C1 segment of cervical spinal cord (tissue), 14 donors: ENCODE results near the gene ZNF485.
"Not testable (repeated sequence)": the region's sequence is repeated elsewhere in the genome, so short reads cannot be mapped to it uniquely, and the experiment has no call there.

Experiments used
- DNase-seq, 14 donors: peaks; one replicate each; lab custom pipeline; 2025; lab: John Stamatoyannopoulos, UW

ZNF485 gene

GRCh38 chr10:43601576-43601975 is 4.7 kb upstream of the ZNF485 start:
- not testable (repeated sequence) for DNase-seq

DNA sequence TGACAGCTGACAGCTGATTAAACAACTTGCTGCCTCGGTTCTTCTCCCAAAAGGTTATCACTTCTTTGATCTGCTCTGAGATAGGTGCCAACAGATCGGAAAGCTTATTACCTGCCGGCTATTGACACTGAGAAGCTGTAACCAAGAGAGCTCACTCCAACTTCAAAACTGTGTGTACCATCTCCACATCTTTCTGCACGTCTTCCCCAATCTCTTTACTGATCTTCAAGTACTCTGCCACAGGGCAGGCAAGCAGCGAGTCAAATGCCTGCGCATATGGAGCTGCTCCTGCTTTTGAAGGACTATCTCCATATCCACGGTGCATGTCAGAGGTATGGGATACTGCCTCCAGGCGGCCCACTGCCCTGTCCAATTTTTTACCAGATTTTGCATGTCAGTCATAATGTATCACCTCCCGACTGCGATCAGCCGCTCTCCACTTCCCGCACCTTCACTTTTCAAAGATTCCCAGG is 352 bp upstream of the ZNF485 start:
- no peak for DNase-seq

- DNase-seq = no peak
Observed at GRCh38 chr10:43607199-43607573, 948 bp downstream of the ZNF485 start.

DNA sequence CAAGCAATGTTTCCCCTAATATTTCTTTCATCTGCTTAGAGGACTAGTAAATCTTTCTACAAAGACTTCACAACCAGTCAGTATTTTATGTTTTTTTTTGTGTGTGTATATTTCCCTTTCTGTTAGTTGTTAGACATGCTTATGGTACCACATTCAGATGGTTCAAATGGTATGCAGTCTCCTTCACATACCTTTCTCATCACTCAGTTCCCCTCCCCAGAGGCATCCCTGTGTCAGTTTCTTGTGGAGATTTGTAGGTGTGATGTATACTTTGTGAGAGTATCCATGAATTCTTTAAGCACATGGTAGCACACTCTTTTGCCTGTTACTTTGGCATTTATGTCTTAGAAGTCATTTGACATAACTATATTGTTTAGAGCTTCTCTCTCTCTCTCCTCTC is 4.4 kb downstream of the ZNF485 start:
- no peak for DNase-seq

DNA sequence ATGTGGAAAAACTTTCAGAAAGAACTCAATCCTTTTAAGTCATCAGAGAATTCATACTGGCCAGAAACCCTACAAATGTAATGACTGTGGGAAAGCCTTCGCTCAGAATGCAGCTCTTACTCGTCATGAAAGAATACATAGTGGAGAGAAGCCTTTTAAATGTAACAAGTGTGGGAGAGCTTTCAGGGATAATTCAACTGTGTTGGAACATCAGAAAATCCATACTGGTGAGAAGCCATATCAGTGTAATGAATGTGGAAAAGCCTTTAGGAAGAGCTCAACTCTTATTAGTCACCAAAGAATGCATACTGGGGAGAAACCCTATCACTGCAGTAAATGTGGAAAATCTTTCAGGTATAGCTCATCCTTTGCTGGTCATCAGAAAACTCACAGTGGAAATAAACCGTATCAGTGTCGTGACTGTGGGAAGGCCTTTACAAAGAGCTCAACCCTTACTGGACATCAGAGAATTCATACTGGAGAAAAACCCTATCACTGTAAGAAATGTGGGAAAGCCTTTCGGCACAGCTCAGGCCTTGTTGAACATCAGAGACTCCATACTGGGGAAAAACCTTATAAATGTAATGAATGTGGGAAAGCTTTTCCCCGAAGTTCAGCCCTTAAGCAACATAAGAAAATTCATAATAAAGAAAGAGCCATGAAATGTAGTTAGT is 10.6 kb downstream of the ZNF485 start:
- no peak for DNase-seq

- DNase-seq = no peak
Observed at GRCh38 chr10:43619368-43619767, 13.1 kb downstream of the ZNF485 start.

DNA sequence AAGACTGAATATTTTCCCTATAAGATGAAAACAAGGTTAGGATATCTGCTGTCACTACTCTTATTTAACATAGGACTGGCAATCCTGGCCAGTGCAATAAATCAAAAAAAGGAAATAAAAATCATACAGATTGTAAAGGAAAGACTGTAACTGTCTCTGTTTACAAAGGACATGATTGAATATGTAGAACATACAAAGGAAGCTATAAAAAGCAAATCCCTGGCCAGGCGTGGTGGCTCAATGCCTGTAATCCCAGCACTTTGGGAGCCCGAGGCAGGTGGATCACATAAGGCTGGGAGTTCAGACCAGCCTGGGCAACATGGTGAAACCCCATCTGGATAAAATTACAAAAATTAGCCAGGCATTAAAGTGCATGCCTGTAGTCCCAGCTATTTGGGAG is 15.8 kb downstream of the ZNF485 start:
- no peak for DNase-seq

GRCh38 chr10:43623351-43623750 is 17.1 kb downstream of the ZNF485 start:
- DNase-seq = peak in 1 of 14 donors; percentile 1

GRCh38 chr10:43627942-43628341 is 21.7 kb downstream of the ZNF485 start:
- DNase-seq = no peak

DNA sequence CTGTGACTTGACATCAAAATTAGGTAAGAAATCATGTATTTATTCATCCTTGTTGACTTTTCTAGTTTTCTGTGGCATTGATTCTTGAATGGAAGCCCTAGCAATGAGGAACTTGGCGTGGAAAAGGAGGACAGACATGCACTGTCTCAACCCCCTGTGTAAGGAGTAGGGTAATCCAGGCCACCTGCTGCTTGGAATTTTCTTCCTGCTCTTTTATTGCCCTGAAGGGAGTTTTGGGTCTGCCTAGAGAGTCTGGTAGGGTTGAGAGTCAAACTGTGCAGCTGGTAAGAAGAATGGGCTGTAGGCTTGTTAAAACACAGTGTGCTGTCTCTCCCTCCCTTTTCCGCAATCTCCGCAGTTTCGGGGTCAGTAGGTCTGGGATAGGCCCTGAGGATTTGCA is 22.7 kb downstream of the ZNF485 start:
- DNase-seq = no peak

- DNase-seq = not testable (repeated sequence)
Observed at GRCh38 chr10:43635816-43636215, 29.6 kb downstream of the ZNF485 start.

DNA sequence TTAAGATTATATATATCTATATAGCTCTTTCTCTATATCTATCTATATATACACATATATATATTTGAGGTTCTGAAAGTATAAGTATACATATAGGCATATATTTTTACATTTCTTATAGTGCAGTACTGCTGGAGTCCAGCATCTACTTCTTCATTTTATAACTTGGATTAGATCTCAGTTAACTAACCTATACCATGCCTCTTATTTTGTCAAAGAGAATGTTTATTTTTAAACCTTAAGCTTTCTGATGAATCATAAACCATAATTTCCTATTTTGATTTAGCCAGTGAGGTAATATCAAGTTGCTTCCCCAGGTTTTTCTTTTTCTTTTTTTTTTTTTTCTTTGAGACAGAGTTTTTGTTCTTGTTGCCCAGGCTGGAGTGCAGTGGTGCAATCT is 34.4 kb downstream of the ZNF485 start:
- no peak for DNase-seq

GRCh38 chr10:43644252-43644651 is 38.0 kb downstream of the ZNF485 start:
- DNase-seq = no peak

DNA sequence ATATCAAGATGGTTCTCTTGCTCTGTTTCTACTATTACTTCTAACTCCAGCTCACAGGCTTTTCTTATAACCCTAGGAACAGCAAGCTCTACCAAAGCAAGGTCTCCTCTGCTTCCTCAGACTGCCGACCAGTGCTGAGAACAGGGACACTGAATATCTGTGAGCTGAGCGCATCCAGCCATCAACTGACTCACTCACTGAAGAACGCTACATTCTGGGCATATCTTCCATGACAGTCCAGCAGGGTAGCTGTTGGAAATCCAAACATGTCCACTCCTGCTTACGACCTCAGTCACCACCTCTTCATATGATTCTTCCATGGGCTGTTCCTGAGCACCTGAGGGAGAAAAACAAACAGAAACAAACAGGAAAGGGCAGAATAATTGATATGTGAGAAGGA is 39.6 kb downstream of the ZNF485 start:
- DNase-seq = no peak

DNA sequence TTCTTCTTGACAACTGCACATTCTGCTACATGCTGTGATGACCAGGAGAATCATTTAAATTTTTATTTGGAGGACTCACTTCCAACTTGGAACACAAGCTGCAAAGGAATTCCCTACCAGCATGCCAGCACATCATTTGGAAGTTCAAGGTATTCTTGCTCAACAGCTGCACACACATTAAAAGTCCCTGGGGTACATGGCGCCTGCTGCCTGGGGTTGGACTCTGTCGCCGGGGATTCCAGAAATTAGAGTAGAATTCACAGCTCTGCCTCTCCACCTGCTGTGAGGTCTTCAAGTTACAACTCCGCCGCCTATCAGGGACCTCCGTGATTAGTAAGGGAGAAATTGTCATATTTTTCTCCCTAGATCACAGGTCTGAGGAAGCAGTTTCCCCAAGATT is 41.3 kb downstream of the ZNF485 start:
- no peak for DNase-seq

- DNase-seq = no peak
Observed at GRCh38 chr10:43648095-43648397, 41.8 kb downstream of the ZNF485 start.

DNA sequence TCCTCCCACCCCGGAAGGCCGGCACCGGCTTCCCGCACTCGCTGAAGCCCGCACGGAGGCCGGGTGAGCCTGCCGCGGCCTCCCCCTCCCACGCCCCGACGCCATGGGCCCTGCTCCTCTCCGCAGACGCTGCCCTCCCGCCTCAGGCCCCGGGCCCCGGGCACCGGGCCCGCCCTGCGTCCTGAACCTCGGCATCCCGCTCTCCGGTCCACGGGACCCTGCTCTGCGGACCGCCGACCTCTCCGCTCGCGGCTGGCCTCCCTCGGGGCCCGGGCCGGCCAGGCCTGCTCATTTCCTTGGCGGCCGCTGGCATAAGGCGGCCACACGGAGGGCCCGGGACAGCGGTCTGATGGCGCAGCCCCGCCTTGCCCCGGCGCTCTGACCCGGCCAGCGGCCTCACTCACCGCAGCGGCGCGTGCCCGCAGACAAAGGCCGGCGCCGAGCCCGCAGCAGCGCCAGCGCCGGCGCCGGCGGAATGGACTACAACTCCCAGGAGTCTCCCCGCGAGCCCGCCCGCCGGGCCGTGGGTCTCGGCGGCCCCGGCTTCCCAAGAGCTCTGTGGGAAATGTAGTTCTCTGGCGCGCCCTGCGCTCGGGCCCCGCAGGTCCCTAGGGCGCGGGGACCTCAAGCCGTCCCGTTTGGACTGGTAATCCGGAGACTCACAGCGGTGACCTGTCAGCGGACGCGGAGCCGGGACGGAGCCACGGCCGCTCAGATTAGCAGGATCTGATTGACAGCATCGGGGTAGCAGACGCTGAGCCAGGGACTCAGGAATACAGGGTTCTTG is 42.4 kb downstream of the ZNF485 start, which contains the start of gene ZNF32:
Gene ZNF32, minus strand, starts transcription at position 484 of the 787 bp plus-strand sequence. CDS start 2,748 bp downstream, outside the sequence.
- DNase-seq = peak; percentile 41 to 91 (median 78)

DNA sequence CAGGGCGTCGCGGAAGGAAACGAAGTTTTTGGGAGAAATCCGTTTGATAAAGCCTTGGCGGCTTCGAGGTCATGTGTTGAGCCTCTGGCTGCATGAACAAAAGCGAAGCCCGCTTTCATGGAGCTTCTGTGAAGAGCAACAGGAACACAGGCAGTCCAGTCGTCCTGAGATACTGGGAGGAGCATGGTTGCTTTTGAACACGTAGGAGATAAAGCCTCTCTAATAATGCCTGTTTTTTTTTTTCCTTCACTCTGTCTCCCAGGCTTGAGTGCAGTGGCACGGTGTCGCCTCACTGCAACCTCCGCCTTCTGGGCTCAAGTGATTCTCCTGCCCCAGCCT is 42.9 kb downstream of the ZNF485 start:
- DNase-seq = no peak

DNA sequence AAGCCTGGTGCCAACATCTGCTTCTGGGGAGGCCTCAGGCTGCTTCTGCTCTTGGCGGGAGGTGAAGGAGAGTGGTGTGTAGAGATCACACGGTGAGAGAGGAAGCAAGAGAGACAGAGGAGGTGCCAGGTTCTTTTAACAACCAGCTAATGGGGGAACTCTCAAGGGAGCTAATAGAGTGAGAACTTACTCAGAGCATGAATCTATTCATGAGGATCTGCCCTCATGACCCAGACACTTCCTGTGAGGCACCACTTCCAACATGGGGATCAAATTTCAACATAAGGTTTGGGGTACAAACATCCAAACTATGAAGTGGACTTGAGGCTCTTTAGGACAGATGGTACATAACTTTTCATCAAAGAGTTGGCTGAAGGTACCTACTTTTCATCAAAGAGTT is 47.5 kb downstream of the ZNF485 start:
- no peak for DNase-seq

- DNase-seq = no peak
Observed at GRCh38 chr10:43655311-43655710, 49.1 kb downstream of the ZNF485 start.

- DNase-seq = no peak
Observed at GRCh38 chr10:43658227-43658626, 52.0 kb downstream of the ZNF485 start.

DNA sequence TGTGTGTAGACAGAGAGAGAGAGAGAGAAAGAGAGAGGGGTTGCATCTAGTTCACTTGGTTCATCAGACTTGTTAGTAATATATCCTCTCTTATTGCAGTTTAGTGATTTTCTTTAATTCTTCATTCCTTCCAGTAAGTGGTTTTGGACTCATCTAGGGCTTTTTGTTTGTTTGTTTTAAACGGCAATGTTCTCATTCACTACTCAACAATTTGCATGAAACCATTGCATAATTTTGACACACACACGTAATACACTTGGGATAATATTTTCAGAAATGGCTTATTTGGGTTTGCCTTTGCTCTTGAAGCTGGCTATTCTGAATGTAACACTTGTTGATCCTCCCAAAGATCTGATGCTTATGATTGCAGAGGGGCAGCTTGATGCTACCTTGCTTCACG is 58.8 kb downstream of the ZNF485 start:
- no peak for DNase-seq

DNA sequence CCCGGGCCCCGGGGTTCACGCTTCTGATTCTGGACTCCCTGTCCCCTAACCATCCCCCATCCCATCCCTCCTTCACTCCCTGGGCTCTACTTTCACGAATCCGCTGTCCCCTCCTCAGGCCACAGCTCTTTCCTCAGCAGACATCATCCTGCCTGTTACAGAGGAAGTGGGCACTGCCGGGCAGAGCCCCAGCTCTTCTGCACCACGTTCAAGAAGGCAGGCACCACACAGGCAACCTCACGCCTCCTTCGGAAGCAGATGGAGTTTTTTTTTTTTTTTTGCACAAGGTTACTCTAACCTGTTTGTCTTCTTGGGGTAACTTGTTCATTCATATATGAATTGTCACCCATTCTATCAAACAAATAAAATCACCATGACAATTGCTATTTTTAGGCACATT is 60.3 kb downstream of the ZNF485 start:
- DNase-seq = no peak
